Measurements from ENCODE around the gene ADAMTSL3.
A peak's percentile ranks its signal among the peaks of the same experiment; 100 is the strongest.
"Not testable (repeated sequence)": the region's sequence is repeated elsewhere in the genome, so short reads cannot be mapped to it uniquely, and the experiment has no call there.

ADAMTSL3 gene

GRCh38 chr15:84037301-84037700 lies 383.4 kb downstream of the ADAMTSL3 start:
- Histone ChIP-seq H3K9ac (ENCODE audit: low read length) (no peak overlapping the region), H3K27me3 (ENCODE audit: control insufficient read depth, insufficient read depth, low read length) (no peaks in the 10 kb centered on the region), H3K36me3 (ENCODE audit: control insufficient read depth, insufficient read depth, low read length) (no peaks in the 10 kb centered on the region), H3K9me3 (ENCODE audit: control insufficient read depth, insufficient read depth, low read depth, low read length) (no peaks in the 10 kb centered on the region), H3K4me1 (ENCODE audit: control insufficient read depth, insufficient read depth, low read length) (no peaks in the 10 kb centered on the region), H3K4me3 (ENCODE audit: low read depth, low read length) (no peak overlapping the region), H3K27ac (ENCODE audit: low read depth, low read length) (no peak overlapping the region)

GRCh38 chr15:84042434-84043056 lies 388.6 kb downstream of the ADAMTSL3 start:
- H3K9ac ChIP-seq (ENCODE audit: low read length): peak overlapping the region; percentile 71
- not testable (repeated sequence) for H3K4me1 ChIP-seq (ENCODE audit: control insufficient read depth, insufficient read depth, low read length); H3K27ac ChIP-seq (ENCODE audit: low read depth, low read length); H3K27me3 ChIP-seq (ENCODE audit: control insufficient read depth, insufficient read depth, low read length); H3K9me3 ChIP-seq (ENCODE audit: control insufficient read depth, insufficient read depth, low read depth, low read length); H3K36me3 ChIP-seq (ENCODE audit: control insufficient read depth, insufficient read depth, low read length)
- H3K4me3 ChIP-seq (ENCODE audit: low read depth, low read length): peak overlapping the region; percentile 67

- no peak overlapping the region for H3K4me3 ChIP-seq (ENCODE audit: low read depth, low read length)
- no peaks in the 10 kb centered on the region for H3K27me3 ChIP-seq (ENCODE audit: control insufficient read depth, insufficient read depth, low read length)
- no peak overlapping the region for H3K9ac ChIP-seq (ENCODE audit: low read length)
- no peak overlapping the region for H3K27ac ChIP-seq (ENCODE audit: low read depth, low read length)
- no peaks in the 10 kb centered on the region for H3K4me1 ChIP-seq (ENCODE audit: control insufficient read depth, insufficient read depth, low read length)
- H3K36me3 ChIP-seq (ENCODE audit: control insufficient read depth, insufficient read depth, low read length): no peaks in the 10 kb centered on the region
- H3K9me3 ChIP-seq (ENCODE audit: control insufficient read depth, insufficient read depth, low read depth, low read length): peaks cover 5% of the 10 kb centered on the region; the same call in 1 of the 2 replicates
These were observed 392.2 kb downstream of the ADAMTSL3 start for GRCh38 chr15:84046064-84046637.

- H3K36me3 ChIP-seq (ENCODE audit: control insufficient read depth, insufficient read depth, low read length); H3K9me3 ChIP-seq (ENCODE audit: control insufficient read depth, insufficient read depth, low read depth, low read length); H3K27ac ChIP-seq (ENCODE audit: low read depth, low read length): not testable (repeated sequence)
These were observed 395.6 kb downstream of the ADAMTSL3 start for GRCh38 chr15:84049480-84049879.

DNA sequence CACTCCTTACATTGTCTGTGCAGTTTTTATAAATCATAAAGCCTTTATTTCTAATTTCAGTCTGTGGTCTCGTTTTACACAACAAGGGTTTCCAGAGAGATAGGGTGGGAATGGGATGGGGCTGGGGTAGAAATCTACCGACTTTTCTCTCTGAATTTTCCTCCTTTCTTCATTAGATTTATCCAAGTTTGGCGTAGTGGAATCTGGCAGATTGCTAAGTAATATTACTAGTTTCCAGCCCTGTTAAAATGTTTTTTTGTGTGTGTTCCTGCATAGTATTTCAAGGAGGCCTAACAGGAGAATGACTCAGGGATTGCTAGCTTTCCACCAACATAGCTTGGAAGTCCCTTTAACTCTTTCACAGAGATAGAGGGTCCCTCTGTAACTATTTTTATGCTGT lies 396.2 kb downstream of the ADAMTSL3 start:
- H3K27ac ChIP-seq (ENCODE audit: low read depth, low read length): no peak overlapping the region
- H3K9me3 ChIP-seq (ENCODE audit: control insufficient read depth, insufficient read depth, low read depth, low read length): peaks cover 5% of the 10 kb centered on the region; the same call in 1 of the 2 replicates
- no peak overlapping the region for H3K9ac ChIP-seq (ENCODE audit: low read length)
- H3K36me3 ChIP-seq (ENCODE audit: control insufficient read depth, insufficient read depth, low read length): no peaks in the 10 kb centered on the region
- H3K4me1 ChIP-seq (ENCODE audit: control insufficient read depth, insufficient read depth, low read length): no peaks in the 10 kb centered on the region
- no peak overlapping the region for H3K4me3 ChIP-seq (ENCODE audit: low read depth, low read length)
- H3K27me3 ChIP-seq (ENCODE audit: control insufficient read depth, insufficient read depth, low read length): no peaks in the 10 kb centered on the region

More at GRCh38 chr15:84049480-84049879, 395.6 kb downstream of the ADAMTSL3 start:
- not testable (repeated sequence) for H3K9ac ChIP-seq (ENCODE audit: low read length); H3K4me1 ChIP-seq (ENCODE audit: control insufficient read depth, insufficient read depth, low read length); H3K27me3 ChIP-seq (ENCODE audit: control insufficient read depth, insufficient read depth, low read length); H3K4me3 ChIP-seq (ENCODE audit: low read depth, low read length)

- not testable (repeated sequence) for H3K27ac ChIP-seq (ENCODE audit: low read depth, low read length); H3K4me1 ChIP-seq (ENCODE audit: control insufficient read depth, insufficient read depth, low read length); H3K9ac ChIP-seq (ENCODE audit: low read length); H3K36me3 ChIP-seq (ENCODE audit: control insufficient read depth, insufficient read depth, low read length); H3K27me3 ChIP-seq (ENCODE audit: control insufficient read depth, insufficient read depth, low read length); H3K4me3 ChIP-seq (ENCODE audit: low read depth, low read length); H3K9me3 ChIP-seq (ENCODE audit: control insufficient read depth, insufficient read depth, low read depth, low read length)
These were observed 397.2 kb downstream of the ADAMTSL3 start for GRCh38 chr15:84051146-84051545.

DNA sequence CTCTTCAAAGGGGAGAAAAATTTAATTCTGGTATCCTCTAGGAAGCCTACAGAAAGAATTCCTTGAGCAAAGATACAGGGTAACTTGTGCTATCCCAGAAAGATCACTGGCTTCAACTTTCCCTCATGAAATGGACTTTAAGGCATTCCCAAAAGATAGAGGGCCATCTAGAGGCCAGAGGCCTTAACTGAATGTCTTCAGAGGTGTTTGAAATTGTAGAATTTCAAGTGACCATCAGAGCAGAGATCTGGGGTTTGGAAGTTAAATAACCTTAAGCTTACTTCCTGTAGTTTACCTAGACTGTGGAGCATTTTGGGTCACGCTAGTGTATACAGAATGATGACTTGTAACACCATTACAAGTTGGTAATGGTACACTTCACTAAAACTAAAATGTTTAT lies 400.6 kb downstream of the ADAMTSL3 start:
- not testable (repeated sequence) for H3K27ac ChIP-seq (ENCODE audit: low read depth, low read length); H3K36me3 ChIP-seq (ENCODE audit: control insufficient read depth, insufficient read depth, low read length); H3K4me3 ChIP-seq (ENCODE audit: low read depth, low read length); H3K4me1 ChIP-seq (ENCODE audit: control insufficient read depth, insufficient read depth, low read length); H3K9me3 ChIP-seq (ENCODE audit: control insufficient read depth, insufficient read depth, low read depth, low read length); H3K9ac ChIP-seq (ENCODE audit: low read length); H3K27me3 ChIP-seq (ENCODE audit: control insufficient read depth, insufficient read depth, low read length)

GRCh38 chr15:84057714-84058331 lies 403.9 kb downstream of the ADAMTSL3 start:
- no peaks in the 10 kb centered on the region for H3K4me1 ChIP-seq (ENCODE audit: control insufficient read depth, insufficient read depth, low read length)
- no peak overlapping the region for H3K4me3 ChIP-seq (ENCODE audit: low read depth, low read length)
- 0 out of 2 replicates have a peak, but pooled peaks cover 4% of the 10 kb centered on the region for H3K9me3 ChIP-seq (ENCODE audit: control insufficient read depth, insufficient read depth, low read depth, low read length)
- no peaks in the 10 kb centered on the region for H3K36me3 ChIP-seq (ENCODE audit: control insufficient read depth, insufficient read depth, low read length)
- no peak overlapping the region for H3K27ac ChIP-seq (ENCODE audit: low read depth, low read length)
- no peak overlapping the region for H3K9ac ChIP-seq (ENCODE audit: low read length)
- no peaks in the 10 kb centered on the region for H3K27me3 ChIP-seq (ENCODE audit: control insufficient read depth, insufficient read depth, low read length)

- not testable (repeated sequence) for H3K27ac ChIP-seq (ENCODE audit: low read depth, low read length); H3K36me3 ChIP-seq (ENCODE audit: control insufficient read depth, insufficient read depth, low read length); H3K27me3 ChIP-seq (ENCODE audit: control insufficient read depth, insufficient read depth, low read length); H3K9me3 ChIP-seq (ENCODE audit: control insufficient read depth, insufficient read depth, low read depth, low read length); H3K9ac ChIP-seq (ENCODE audit: low read length); H3K4me1 ChIP-seq (ENCODE audit: control insufficient read depth, insufficient read depth, low read length); H3K4me3 ChIP-seq (ENCODE audit: low read depth, low read length)
These were observed 409.8 kb downstream of the ADAMTSL3 start for GRCh38 chr15:84063674-84064073.

DNA sequence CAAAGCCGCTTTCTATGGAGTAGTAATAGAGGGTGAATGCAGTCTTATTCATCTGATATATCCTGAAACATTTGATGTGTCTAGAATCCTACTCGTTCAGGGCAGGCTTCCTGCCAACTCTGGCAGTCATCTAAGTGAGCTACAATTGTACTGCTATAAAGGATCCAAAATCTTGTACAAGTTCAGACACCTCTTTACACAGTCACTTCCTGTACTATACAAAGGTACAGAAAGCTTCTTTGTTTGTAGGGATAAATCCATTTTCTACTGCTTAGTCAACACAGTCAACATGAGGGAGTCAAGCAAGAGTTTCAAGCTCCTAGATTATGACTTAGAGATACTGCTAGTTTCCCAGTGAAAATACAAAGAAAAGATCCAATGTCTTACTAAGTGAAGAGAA lies 414.8 kb downstream of the ADAMTSL3 start:
- H3K9me3 ChIP-seq (ENCODE audit: control insufficient read depth, insufficient read depth, low read depth, low read length); H3K27ac ChIP-seq (ENCODE audit: low read depth, low read length); H3K4me3 ChIP-seq (ENCODE audit: low read depth, low read length); H3K27me3 ChIP-seq (ENCODE audit: control insufficient read depth, insufficient read depth, low read length); H3K4me1 ChIP-seq (ENCODE audit: control insufficient read depth, insufficient read depth, low read length); H3K9ac ChIP-seq (ENCODE audit: low read length); H3K36me3 ChIP-seq (ENCODE audit: control insufficient read depth, insufficient read depth, low read length): not testable (repeated sequence)

- not testable (repeated sequence) for H3K4me1 ChIP-seq (ENCODE audit: control insufficient read depth, insufficient read depth, low read length); H3K4me3 ChIP-seq (ENCODE audit: low read depth, low read length); H3K9me3 ChIP-seq (ENCODE audit: control insufficient read depth, insufficient read depth, low read depth, low read length); H3K9ac ChIP-seq (ENCODE audit: low read length); H3K36me3 ChIP-seq (ENCODE audit: control insufficient read depth, insufficient read depth, low read length); H3K27ac ChIP-seq (ENCODE audit: low read depth, low read length)
- peaks cover 39% of the 10 kb centered on the region for H3K27me3 ChIP-seq (ENCODE audit: control insufficient read depth, insufficient read depth, low read length)
These were observed 424.1 kb downstream of the ADAMTSL3 start for GRCh38 chr15:84078038-84078437.
